Measurements from ENCODE around the gene PHOX2B. TPM values are rescaled to one million over a fixed set of nuclear protein-coding genes. Genes with fewer than 3 reads are reported as not detected.

The PHOX2B gene
- total and polyA plus RNA-seq, 12 donors = not detected

- ATAC-seq (no peak), DNase-seq (no peak)
- Histone ChIP-seq H3K36me3 (no peaks in the 10 kb centered on the region), H3K9me3 (no peaks in the 10 kb centered on the region), H3K4me3 (no peak overlapping the region), H3K27ac (no peak overlapping the region), H3K4me1 (no peaks in the 10 kb centered on the region), H3K27me3 (peaks cover 0 to 99% (median 92%) of the 10 kb centered on the region in 7 donors)
- no peak for TF ChIP-seq CTCF (IDR thresholded peaks at IDR 0.05)
- 18 to 26% methylated on average over 3 of the region's 3 CpGs for WGBS, 2 donors
- intact Hi-C loops (cut with DNase I) = no loop called here
Measured at GRCh38 chr4:41757521-41758156, 9.1 kb upstream of the PHOX2B start.

- intact Hi-C loops (cut with DNase I) = no loop called here
- Histone ChIP-seq H3K9me3 (no peaks in the 10 kb centered on the region), H3K27ac (no peak overlapping the region), H3K27me3 (peaks cover 0 to 100% (median 97%) of the 10 kb centered on the region in 7 donors), H3K4me3 (no peak overlapping the region), H3K4me1 (peaks cover 0 to 11% (median 0%) of the 10 kb centered on the region in 9 donors), H3K36me3 (no peaks in the 10 kb centered on the region)
- DNase-seq (no peak), ATAC-seq (no peak)
- TF ChIP-seq CTCF (IDR thresholded peaks at IDR 0.05) = no peak
Measured at GRCh38 chr4:41753942-41754341, 5.4 kb upstream of the PHOX2B start.

- peaks cover 11 to 100% (median 99%) of the 10 kb centered on the region in 7 donors for H3K27me3 ChIP-seq
- no peak for TF ChIP-seq CTCF (IDR thresholded peaks at IDR 0.05)
- H3K27ac ChIP-seq = no peak overlapping the region
- H3K4me3 ChIP-seq = no peak overlapping the region
- WGBS, 2 donors = 13 to 14% methylated on average over 10 of the region's 10 CpGs
- H3K36me3 ChIP-seq = no peaks in the 10 kb centered on the region
- ATAC-seq = no peak
- intact Hi-C loops (cut with DNase I) = no loop called here
- no peaks in the 10 kb centered on the region for H3K9me3 ChIP-seq
- H3K4me1 ChIP-seq = peaks cover 0 to 14% (median 5%) of the 10 kb centered on the region in 9 donors
- no peak for DNase-seq
Measured at GRCh38 chr4:41752081-41752836, 3.7 kb upstream of the PHOX2B start.

GRCh38 chr4:41751449-41752061 lies 3.0 kb upstream of the PHOX2B start:
- WGBS, 2 donors = 3 to 4% methylated on average over 30 to 34 of the region's 34 CpGs
- no peak overlapping the region for H3K4me3 ChIP-seq
- H3K27ac ChIP-seq = no peak overlapping the region
- H3K4me1 ChIP-seq = peaks cover 0 to 17% (median 10%) of the 10 kb centered on the region in 9 donors
- peak in 5 of 9 donors; percentile 8 to 27 (median 17) for TF ChIP-seq CTCF (IDR thresholded peaks at IDR 0.05)
- no peak for DNase-seq
- no peaks in the 10 kb centered on the region for H3K9me3 ChIP-seq
- H3K36me3 ChIP-seq = no peaks in the 10 kb centered on the region
- ATAC-seq = no peak
- H3K27me3 ChIP-seq = peaks cover 18 to 100% (median 99%) of the 10 kb centered on the region in 7 donors
- intact Hi-C loops (cut with DNase I) = no loop called here
